Mesenchymal stem cell (in vitro differentiated cells and primary cell): Measurements from ENCODE around the gene MYO3A.

Source experiments
- DNase-seq: peaks from one replicate; pipeline ENCODE4 v3.0.0-alpha.2; 2013
- H2AFZ ChIP-seq: one replicate; pipeline ENCODE4 v1.6.1; 2013; ENCODE audit warnings: low read depth, mild to moderate bottlenecking, control low read depth, inconsistent platforms, low read length, moderate library complexity
- H2AK5ac ChIP-seq: 2 replicates; pipeline ENCODE4 v1.6.1; 2013; ENCODE audit warnings: low read length, moderate library complexity, mild to moderate bottlenecking, inconsistent platforms; ENCODE audit not compliant: severe bottlenecking
- H2BK120ac ChIP-seq: one replicate; pipeline ENCODE4 v1.6.1; 2013; ENCODE audit warnings: low read depth, mild to moderate bottlenecking, inconsistent platforms, low read length, moderate library complexity
- H2BK12ac ChIP-seq, 2 experiments: one replicate each; pipeline ENCODE4 v1.6.1; 2013; ENCODE audit warnings: inconsistent platforms in 2 of 2, low read length in 2 of 2, mild to moderate bottlenecking in 2 of 2, moderate library complexity in 2 of 2, control low read depth in 1 of 2
- H2BK15ac ChIP-seq: one replicate; pipeline ENCODE4 v1.6.1; 2013; ENCODE audit warnings: mild to moderate bottlenecking, low read depth, inconsistent platforms; ENCODE audit not compliant: poor library complexity, severe bottlenecking
- H2BK5ac ChIP-seq: 2 replicates; pipeline ENCODE4 v1.6.1; 2013; ENCODE audit warnings: low read depth, mild to moderate bottlenecking, low read length, control low read depth, inconsistent platforms; ENCODE audit not compliant: poor library complexity, severe bottlenecking
- H3K14ac ChIP-seq, 2 experiments: one replicate each; pipeline ENCODE4 v1.6.1; 2013; ENCODE audit warnings: inconsistent platforms in 2 of 2, low read length in 2 of 2, control low read depth in 1 of 2, mild to moderate bottlenecking in 1 of 2, moderate library complexity in 1 of 2
- H3K18ac ChIP-seq, 2 experiments: one replicate each; pipeline ENCODE4 v1.6.1; 2013; ENCODE audit warnings: inconsistent platforms in 2 of 2, low read length in 2 of 2, control low read depth in 1 of 2, low read depth in 1 of 2, mild to moderate bottlenecking in 1 of 2
- H3K23ac ChIP-seq, 2 experiments: one replicate each; pipeline ENCODE4 v1.6.1; 2013; ENCODE audit warnings: inconsistent platforms in 2 of 2, low read length in 2 of 2, mild to moderate bottlenecking in 2 of 2, moderate library complexity in 2 of 2, control low read depth in 1 of 2
- H3K27ac ChIP-seq: 2 replicates; pipeline ENCODE4 v1.5.1; 2013; ENCODE audit warnings: mild to moderate bottlenecking, moderate library complexity, low read length, control low read depth, inconsistent platforms; ENCODE audit not compliant: poor library complexity, severe bottlenecking
- H3K27me3 ChIP-seq, 2 experiments: 2 replicates each; pipeline versions ENCODE4 v1.6.1 to v1.7.0; 2013; ENCODE audit warnings: low read length in 2 of 2, mild to moderate bottlenecking in 2 of 2, moderate library complexity in 2 of 2, control low read depth in 1 of 2, inconsistent platforms in 1 of 2; ENCODE audit not compliant: control insufficient read depth in 1 of 2, insufficient read depth in 1 of 2
- H3K36me3 ChIP-seq, 2 experiments: 2 replicates each; pipeline versions ENCODE4 v1.6.1 to v1.7.0; 2013; ENCODE audit warnings: low read length in 2 of 2, control low read depth in 1 of 2, inconsistent platforms in 1 of 2, low read depth in 1 of 2, mild to moderate bottlenecking in 1 of 2; ENCODE audit not compliant: insufficient read depth in 2 of 2, control insufficient read depth in 1 of 2
- H3K4ac ChIP-seq, 2 experiments: one replicate each; pipeline ENCODE4 v1.6.1; 2013; ENCODE audit warnings: inconsistent platforms in 2 of 2, low read length in 2 of 2, mild to moderate bottlenecking in 2 of 2, moderate library complexity in 2 of 2, control low read depth in 1 of 2, low read depth in 1 of 2
- H3K4me1 ChIP-seq: 2 replicates; pipeline ENCODE4 v1.6.1; 2013; ENCODE audit warnings: low read depth, low read length, control low read depth; ENCODE audit not compliant: control insufficient read depth, insufficient read depth
- H3K4me2 ChIP-seq: 2 replicates; pipeline ENCODE4 v1.6.1; 2013; ENCODE audit warnings: low read length, mild to moderate bottlenecking, inconsistent platforms; ENCODE audit not compliant: poor library complexity, severe bottlenecking
- H3K4me3 ChIP-seq, 2 experiments: 2 replicates each; pipeline versions ENCODE4 v1.5.1 to v1.7.0; 2013; ENCODE audit warnings: low read length in 2 of 2, mild to moderate bottlenecking in 2 of 2, control low read depth in 1 of 2, low read depth in 1 of 2; ENCODE audit not compliant: insufficient read depth in 1 of 2
- H3K79me1 ChIP-seq: replicated peaks from 2 replicates; pipeline ENCODE4 v1.6.1; 2013; ENCODE audit warnings: mild to moderate bottlenecking, control low read depth, low read length, inconsistent platforms; ENCODE audit not compliant: poor library complexity, severe bottlenecking
- H3K9ac ChIP-seq: 2 replicates; pipeline ENCODE4 v1.7.0; 2013; ENCODE audit warnings: mild to moderate bottlenecking, low read length, moderate library complexity
- H3K9me3 ChIP-seq: 2 replicates; pipeline ENCODE4 v1.7.0; 2013; ENCODE audit warnings: mild to moderate bottlenecking, low read length; ENCODE audit not compliant: control insufficient read depth
- H4K8ac ChIP-seq: one replicate; pipeline ENCODE4 v1.6.1; 2013; ENCODE audit warnings: inconsistent platforms, mild to moderate bottlenecking, low read length, moderate library complexity
- H4K91ac ChIP-seq: one replicate; pipeline ENCODE4 v1.6.1; 2013; ENCODE audit warnings: mild to moderate bottlenecking, low read length, inconsistent platforms
- WGBS: methylation state at CpG from one replicate; pipeline ENCODE4 v1.1.7; 2013; ENCODE audit warnings: mixed read lengths; 5-methylcytosine and 5-hydroxymethylcytosine counted together

MYO3A gene

DNA sequence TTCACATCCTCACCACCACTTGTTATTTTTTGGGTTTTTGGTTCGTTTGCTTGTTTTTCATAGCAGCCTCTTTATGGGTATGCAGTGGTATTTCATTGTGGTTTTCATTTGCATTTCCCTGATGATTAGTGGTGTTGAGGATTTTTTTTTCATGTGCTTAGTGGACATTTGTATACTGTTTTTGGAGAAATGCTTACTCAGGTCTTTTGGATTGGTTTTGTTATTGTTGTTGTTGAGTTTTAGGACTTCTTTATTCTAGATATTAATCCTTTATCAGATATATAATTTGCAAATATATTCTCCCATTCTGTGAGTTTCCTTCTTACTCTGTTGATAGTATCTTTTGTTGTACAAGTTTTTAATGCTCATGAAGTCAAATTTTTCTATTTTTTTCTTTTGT is 325.3 kb downstream of the MYO3A start:
- Histone ChIP-seq H3K9me3 (no peaks in the 10 kb centered on the region), H3K23ac (no peak overlapping the region), H3K79me1 (no peaks in the 10 kb centered on the region), H3K4me2 (no peak overlapping the region), H3K9ac (no peak overlapping the region), H2AK5ac (no peak overlapping the region), H3K14ac (no peak overlapping the region), H3K4ac (no peak overlapping the region), H3K18ac (no peak overlapping the region), H2BK120ac (no peak overlapping the region), H2BK5ac (no peak overlapping the region), H3K4me1 (no peaks in the 10 kb centered on the region), H3K36me3 (no peaks in the 10 kb centered on the region), H2AFZ (no peak overlapping the region), H3K4me3 (no peak overlapping the region), H4K91ac (no peak overlapping the region), H3K27ac (no peak overlapping the region), H4K8ac (no peak overlapping the region), H2BK15ac (no peak overlapping the region), H2BK12ac (no peak overlapping the region), H3K27me3 (no peaks in the 10 kb centered on the region)
- 41% methylated on average over 1 of the region's 1 CpG for WGBS
- DNase-seq = no peak
